HEK293 (cell line): Measurements from ENCODE around the gene NF2.

ENCODE experiments used
- CTCF ChIA-PET: fragments of 350-600 bp; formaldehyde crosslinking; extraction: SDS; loops from one replicate; lab custom pipeline; 2021; ENCODE audit warnings: antibody characterized with exemption; lab: Yijun Ruan, JAX
- POLR2A ChIA-PET: fragments of 300-600 bp; formaldehyde crosslinking; extraction: SDS; loops from one replicate; lab custom pipeline; 2020; ENCODE audit warnings: antibody characterized with exemption, inconsistent platforms; lab: Yijun Ruan, JAX
- H3K27ac ChIP-seq: fragments of 200-500 bp; sonication (Bioruptor generic); 2 replicates; pipeline ENCODE4 v1.5.1; 2014; ENCODE audit warnings: low read depth, low read length, control low read depth, inconsistent platforms; ENCODE audit errors: extremely low read depth
- H3K36me3 ChIP-seq, 2 experiments: fragments of 200-500 bp in 1 of 2; sonication (Bioruptor generic) in 1 of 2; 1 replicate in 1 of 2; 2 replicates in 1 of 2; pipeline ENCODE4 v1.5.1; 2014 to 2017; ENCODE audit warnings: inconsistent platforms in 2 of 2, low read length in 2 of 2; ENCODE audit not compliant: control insufficient read depth in 2 of 2, insufficient read depth in 1 of 2
- H3K4me1 ChIP-seq: fragments of 200-500 bp; sonication (Bioruptor generic); 2 replicates; pipeline ENCODE4 v1.5.1; 2014; ENCODE audit warnings: mild to moderate bottlenecking, low read length, inconsistent platforms; ENCODE audit not compliant: control insufficient read depth, insufficient read depth
- H3K4me3 ChIP-seq: 2 replicates; pipeline ENCODE4 v1.5.1; 2011; ENCODE audit warnings: low read depth, mild to moderate bottlenecking, control low read depth, low read length, moderate library complexity
- H3K9me3 ChIP-seq: fragments of 200-500 bp; sonication (Bioruptor generic); 2 replicates; pipeline ENCODE4 v1.5.1; 2014; ENCODE audit warnings: low read depth, low read length, inconsistent platforms; ENCODE audit not compliant: control insufficient read depth, insufficient read depth
- BCL6B ChIP-seq: fragments of 450-650 bp; formaldehyde crosslinking; IDR thresholded peaks from 2 replicates; pipeline ENCODE4 v1.5.1; 2017; ENCODE audit warnings: missing biosample characterization, missing genetic modification characterization
- GLIS1 ChIP-seq: fragments of 450-650 bp; formaldehyde crosslinking; IDR thresholded peaks from 2 replicates; pipeline ENCODE4 v1.5.1; 2016; ENCODE audit warnings: missing biosample characterization, missing genetic modification characterization
- KLF7 ChIP-seq: fragments of 450-650 bp; formaldehyde crosslinking; IDR thresholded peaks from 2 replicates; pipeline ENCODE4 v1.5.1; 2016; ENCODE audit warnings: missing biosample characterization, missing genetic modification characterization, borderline replicate concordance
- PBX3 ChIP-seq: sonication (generic); formaldehyde crosslinking; IDR thresholded peaks from 2 replicates; pipeline ENCODE4 v1.8.1; 2022; ENCODE audit warnings: mild to moderate bottlenecking, moderate library complexity, missing genetic modification reagents
- ZBTB17 ChIP-seq: fragments of 450-650 bp; formaldehyde crosslinking; IDR thresholded peaks from 2 replicates; pipeline ENCODE4 v1.5.1; 2016; ENCODE audit warnings: missing biosample characterization, missing genetic modification characterization
- ZBTB20 ChIP-seq: fragments of 450-650 bp; formaldehyde crosslinking; IDR thresholded peaks from 2 replicates; pipeline ENCODE4 v1.5.1; 2016; ENCODE audit warnings: missing biosample characterization, missing genetic modification characterization
- ZIC2 ChIP-seq: fragments of 450-650 bp; formaldehyde crosslinking; IDR thresholded peaks from 2 replicates; pipeline ENCODE4 v1.5.1; 2016; ENCODE audit warnings: missing biosample characterization, missing genetic modification characterization
- ZNF18 ChIP-seq: fragments of 450-650 bp; formaldehyde crosslinking; IDR thresholded peaks from 2 replicates; pipeline ENCODE4 v1.5.1; 2016; ENCODE audit warnings: missing biosample characterization, missing genetic modification characterization
- ZNF211 ChIP-seq: fragments of 450-650 bp; formaldehyde crosslinking; IDR thresholded peaks from 2 replicates; pipeline ENCODE4 v1.5.1; 2016; ENCODE audit warnings: low read depth, missing biosample characterization, missing genetic modification characterization
- ZNF223 ChIP-seq: fragments of 450-650 bp; formaldehyde crosslinking; IDR thresholded peaks from 2 replicates; pipeline ENCODE4 v1.5.1; 2016; ENCODE audit warnings: missing biosample characterization, missing genetic modification characterization
- ZNF37A ChIP-seq: fragments of 450-650 bp; IDR thresholded peaks from 2 replicates; pipeline ENCODE4 v1.5.1; 2018; ENCODE audit warnings: missing biosample characterization, missing genetic modification characterization
- ZNF398 ChIP-seq: fragments of 450-650 bp; formaldehyde crosslinking; IDR thresholded peaks from 2 replicates; pipeline ENCODE4 v1.5.1; 2017; ENCODE audit warnings: missing biosample characterization, missing genetic modification characterization
- ZNF514 ChIP-seq: fragments of 450-650 bp; formaldehyde crosslinking; IDR thresholded peaks from 2 replicates; pipeline ENCODE4 v1.5.1; 2016; ENCODE audit warnings: missing biosample characterization, missing genetic modification characterization
- ZNF530 ChIP-seq: fragments of 450-650 bp; formaldehyde crosslinking; IDR thresholded peaks from 2 replicates; pipeline ENCODE4 v1.5.1; 2016; ENCODE audit warnings: low read depth, missing biosample characterization, missing genetic modification characterization
- ZNF561 ChIP-seq: fragments of 450-650 bp; IDR thresholded peaks from 2 replicates; pipeline ENCODE4 v1.5.1; 2018; ENCODE audit warnings: missing biosample characterization, missing genetic modification characterization, borderline replicate concordance
- ZNF600 ChIP-seq: fragments of 450-650 bp; formaldehyde crosslinking; IDR thresholded peaks from 2 replicates; pipeline ENCODE4 v1.5.1; 2016; ENCODE audit warnings: missing biosample characterization, missing genetic modification characterization
- ZNF626 ChIP-seq: fragments of 450-650 bp; sonication (Bioruptor Pico); formaldehyde crosslinking; IDR thresholded peaks from 2 replicates; pipeline ENCODE4 v1.5.1; 2018; ENCODE audit warnings: missing biosample characterization, missing genetic modification characterization, inconsistent platforms
- ZNF629 ChIP-seq: fragments of 450-650 bp; formaldehyde crosslinking; IDR thresholded peaks from 2 replicates; pipeline ENCODE4 v1.5.1; 2017; ENCODE audit warnings: missing biosample characterization, missing genetic modification characterization
- ZNF654 ChIP-seq: fragments of 450-650 bp; formaldehyde crosslinking; IDR thresholded peaks from 2 replicates; pipeline ENCODE4 v1.5.1; 2016; ENCODE audit warnings: low read depth, missing biosample characterization, missing genetic modification characterization
- ZNF76 ChIP-seq: fragments of 450-650 bp; formaldehyde crosslinking; IDR thresholded peaks from 2 replicates; pipeline ENCODE4; 2016; ENCODE audit warnings: low read depth, missing biosample characterization, missing genetic modification characterization, borderline replicate concordance
- ZSCAN16 ChIP-seq: fragments of 450-650 bp; formaldehyde crosslinking; IDR thresholded peaks from 2 replicates; pipeline ENCODE4 v1.5.1; 2016; ENCODE audit warnings: missing biosample characterization, missing genetic modification characterization

Gene NF2

GRCh38 chr22:29689880-29690213 is 86.4 kb downstream of the NF2 start (continued):
- TF ChIP-seq ZNF398 (tag by site-specific recombination) (no peak), ZNF514 (tag by site-specific recombination) (no peak), ZNF654 (tag by site-specific recombination) (peak; percentile 61), ZIC2 (peak; percentile 68)

- no peak overlapping the region for H3K27ac ChIP-seq
- ChIA-PET POLR2A (interaction anchor here (1.7 kb wide), 1 partner anchor 11 kb away, joined by 7 read pairs; no protein-coding TSS in a partner anchor), CTCF (interaction anchor here (0.6 to 4.0 kb wide), 21 partner anchors 11 to 398 kb away, joined by 3 to 43 read pairs (median 5); no protein-coding TSS in a partner anchor)
- H3K4me3 ChIP-seq = no peak overlapping the region
- peaks cover under 1 to 74% of the 10 kb centered on the region in 2 experiments; a peak in 2 of 3 replicates for H3K36me3 ChIP-seq
- peaks cover 4% of the 10 kb centered on the region; the same call in 1 of the 2 replicates for H3K4me1 ChIP-seq
- no peaks in the 10 kb centered on the region for H3K9me3 ChIP-seq
- no peak for TF ChIP-seq ZNF626 (tag by site-specific recombination)
- TF ChIP-seq BCL6B (tag by site-specific recombination) = no peak
- no peak for TF ChIP-seq ZBTB20 (tag by site-specific recombination)
- no peak for TF ChIP-seq ZNF530 (tag by site-specific recombination)
- TF ChIP-seq ZNF18 (tag by site-specific recombination) = no peak
- no peak for TF ChIP-seq ZNF600
- TF ChIP-seq ZNF629 = no peak
- no peak for TF ChIP-seq PBX3 (CRISPR knock-in tag)
- TF ChIP-seq ZSCAN16 (tag by site-specific recombination) = no peak
- TF ChIP-seq ZNF211 (tag by site-specific recombination) = no peak
- no peak for TF ChIP-seq ZNF561 (tag by site-specific recombination)
- no peak for TF ChIP-seq ZNF223 (tag by site-specific recombination)
- TF ChIP-seq ZNF76 (tag by site-specific recombination) = no peak
These were observed 87.0 kb downstream of the NF2 start for GRCh38 chr22:29690476-29690875.

- CTCF ChIA-PET = interaction anchor here (0.7 to 4.0 kb wide), 6 partner anchors 12 to 396 kb away, joined by 3 to 43 read pairs (median 7); no protein-coding TSS in a partner anchor
- peaks cover 4% of the 10 kb centered on the region; the same call in 1 of the 2 replicates for H3K4me1 ChIP-seq
- peaks cover 0 to 73% of the 10 kb centered on the region in 2 experiments; a peak in 2 of 3 replicates for H3K36me3 ChIP-seq
- H3K9me3 ChIP-seq = no peaks in the 10 kb centered on the region
- H3K27ac ChIP-seq = no peak overlapping the region
- TF ChIP-seq ZBTB17 (no peak), ZNF37A (tag by site-specific recombination) (no peak), KLF7 (tag by site-specific recombination) (no peak), ZIC2 (peak; percentile 99), GLIS1 (tag by site-specific recombination) (peak; percentile 88)
- TF ChIP-seq, all 188 proteins: peak for 2
- POLR2A ChIA-PET = no interaction called here
- no peak overlapping the region for H3K4me3 ChIP-seq
These were observed 88.3 kb downstream of the NF2 start for GRCh38 chr22:29691636-29692326.
